CD4-positive, alpha-beta T cell (primary cell): Measurements from ENCODE around the gene DUSP2. TPM values are rescaled to one million over a fixed set of nuclear protein-coding genes. Genes with fewer than 3 reads are reported as not detected.

ENCODE experiments used
- ATAC-seq: fragments of 200-7000 bp; cut with Tn5 transposase; one replicate; pipeline ENCODE4 v1.10.0; 2022; ENCODE audit warnings: mild to moderate bottlenecking; ENCODE audit not compliant: poor library complexity
- CTCF ChIA-PET: fragments of 350-600 bp; sonication (Branson Sonifier 250); formaldehyde crosslinking; loops from one replicate; lab custom pipeline; 2021; ENCODE audit warnings: antibody characterized with exemption, inconsistent platforms; lab: Charles Lee
- POLR2A ChIA-PET: fragments of 350-600 bp; sonication (Branson Sonifier 250); formaldehyde crosslinking; loops from one replicate; lab custom pipeline; 2021; ENCODE audit warnings: antibody characterized with exemption, inconsistent platforms; lab: Charles Lee
- DNase-seq, 14 experiments: peaks; one replicate each; pipeline ENCODE4 v3.0.0-alpha.2; 2013 to 2020; ENCODE audit warnings: mixed read lengths in 2 of 14
- H3K27ac ChIP-seq, 2 donors: one replicate each; pipeline versions ENCODE4 v1.5.1 to v1.7.0; 2013; ENCODE audit warnings: low read length in 2 of 2, low read depth in 1 of 2, mild to moderate bottlenecking in 1 of 2
- H3K27me3 ChIP-seq, 2 experiments: 1 replicate in 1 of 2; 2 replicates in 1 of 2; pipeline versions ENCODE4 v1.6.1 to v1.7.0; 2013; ENCODE audit warnings: low read length in 2 of 2, control low read depth in 1 of 2, mild to moderate bottlenecking in 1 of 2, moderate library complexity in 1 of 2; ENCODE audit not compliant: insufficient read depth in 2 of 2, control insufficient read depth in 1 of 2
- H3K36me3 ChIP-seq: one replicate; pipeline ENCODE4 v1.6.1; 2013; ENCODE audit warnings: low read length, control low read depth; ENCODE audit not compliant: insufficient read depth
- H3K4me1 ChIP-seq: one replicate; pipeline ENCODE4 v1.6.1; 2013; ENCODE audit warnings: low read length, control low read depth; ENCODE audit not compliant: insufficient read depth
- H3K4me3 ChIP-seq: one replicate; pipeline ENCODE4 v1.5.1; 2013; ENCODE audit warnings: mild to moderate bottlenecking, low read length, moderate library complexity
- H3K9me3 ChIP-seq, 2 experiments: 1 replicate in 1 of 2; 2 replicates in 1 of 2; pipeline versions ENCODE4 v1.6.1 to v1.7.0; 2013; ENCODE audit warnings: low read length in 2 of 2, mild to moderate bottlenecking in 2 of 2, control low read depth in 1 of 2, moderate library complexity in 1 of 2; ENCODE audit not compliant: control insufficient read depth in 1 of 2, insufficient read depth in 1 of 2
- H3K27ac Mint-ChIP-seq: one replicate; pipeline ENCODE4 v1.8.0; 2020; ENCODE audit warnings: mixed read lengths
- H3K27me3 Mint-ChIP-seq: one replicate; pipeline ENCODE4 v1.8.0; 2021; ENCODE audit warnings: mixed read lengths
- H3K36me3 Mint-ChIP-seq: one replicate; pipeline ENCODE4 v1.8.0; 2021; ENCODE audit warnings: low read depth, mixed read lengths
- H3K4me1 Mint-ChIP-seq: one replicate; pipeline ENCODE4 v1.8.0; 2021; ENCODE audit warnings: low read depth, mixed read lengths
- H3K4me3 Mint-ChIP-seq: one replicate; pipeline ENCODE4 v1.8.0; 2020; ENCODE audit warnings: mild to moderate bottlenecking, mixed read lengths
- H3K9me3 Mint-ChIP-seq: one replicate; pipeline ENCODE4 v1.8.0; 2020; ENCODE audit warnings: mixed read lengths
- CTCF ChIP-seq: fragments of 200-600 bp; IDR thresholded peaks from one replicate; pipeline ENCODE4 v1.8.0; 2022; ENCODE audit warnings: antibody characterized with exemption, mild to moderate bottlenecking
- intact Hi-C, 2 experiments: fragments of 100-400 bp; cut with DNase I in 1 of 2; cut with micrococcal nuclease in 1 of 2; formaldehyde crosslinking; loops; one replicate each; pipeline versions ENCODE4 v1.15.1 to v1.9.0; 2023 to 2025; cut with DNase I, micrococcal nuclease
- total RNA-seq, 174 experiments: library from RNA in 2 of 174; stranded (reverse) in 2 of 174; gene quantifications; one replicate each; pipeline ENCODE4 v1.2.3 and lab custom pipeline; 2021 to 2026

Gene DUSP2
- total RNA-seq, 2 experiments from 2014 or later = 728 to 730 TPM

- ATAC-seq (no peak), DNase-seq (no peak)
- Mint-ChIP-seq H3K4me1 (peaks cover 7% of the 10 kb centered on the region), H3K27ac (no peak overlapping the region), H3K4me3 (no peak overlapping the region), H3K36me3 (peaks cover 11% of the 10 kb centered on the region), H3K9me3 (no peaks in the 10 kb centered on the region), H3K27me3 (peaks cover 31% of the 10 kb centered on the region)
- Histone ChIP-seq H3K27ac (no peak overlapping the region), H3K4me3 (no peak overlapping the region), H3K9me3 (no peaks in the 10 kb centered on the region), H3K36me3 (no peaks in the 10 kb centered on the region), H3K4me1 (peaks cover 15% of the 10 kb centered on the region), H3K27me3 (peaks cover 13 to 23% of the 10 kb centered on the region in 2 experiments)
- POLR2A ChIA-PET = no interaction called here
- no peak for TF ChIP-seq CTCF
- CTCF ChIA-PET = no interaction called here
- intact Hi-C loops = no loop called here
Observed at GRCh38 chr2:96120991-96121390, 24.2 kb downstream of the DUSP2 start.

- Histone ChIP-seq H3K4me1 (peaks cover 18% of the 10 kb centered on the region), H3K4me3 (no peak overlapping the region), H3K27ac (no peak overlapping the region), H3K9me3 (no peaks in the 10 kb centered on the region), H3K36me3 (no peaks in the 10 kb centered on the region), H3K27me3 (peaks cover 15 to 23% of the 10 kb centered on the region in 2 experiments)
- intact Hi-C loops = no loop called here
- Mint-ChIP-seq H3K4me3 (peak overlapping the region; percentile 26), H3K36me3 (peaks cover 12% of the 10 kb centered on the region), H3K9me3 (no peaks in the 10 kb centered on the region), H3K27me3 (peaks cover 31% of the 10 kb centered on the region), H3K4me1 (peaks cover 10% of the 10 kb centered on the region), H3K27ac (no peak overlapping the region)
- ChIA-PET POLR2A (no interaction called here), CTCF (no interaction called here)
- DNase-seq (no peak), ATAC-seq (no peak)
- no peak for TF ChIP-seq CTCF
Observed at GRCh38 chr2:96120091-96120720, 25.0 kb downstream of the DUSP2 start.

- no peak for TF ChIP-seq CTCF
- peaks cover 10% of the 10 kb centered on the region for H3K4me1 Mint-ChIP-seq
- H3K36me3 Mint-ChIP-seq = peaks cover 4% of the 10 kb centered on the region
- Histone ChIP-seq H3K36me3 (no peaks in the 10 kb centered on the region), H3K9me3 (no peaks in the 10 kb centered on the region), H3K27me3 (peaks cover 15 to 23% of the 10 kb centered on the region in 2 experiments), H3K27ac (no peak overlapping the region), H3K4me3 (no peak overlapping the region), H3K4me1 (peaks cover 18% of the 10 kb centered on the region)
- ChIA-PET CTCF (interaction anchor here (3.5 kb wide), 1 partner anchor 55 kb away, joined by 35 read pairs; no protein-coding TSS in a partner anchor), POLR2A (no interaction called here)
- no peak for DNase-seq
- intact Hi-C loops = loop anchor here (10.0 kb wide), 1 partner anchor 95 kb away; no protein-coding TSS in a partner anchor
- no peaks in the 10 kb centered on the region for H3K9me3 Mint-ChIP-seq
- no peak overlapping the region for H3K27ac Mint-ChIP-seq
- H3K4me3 Mint-ChIP-seq = peak overlapping the region; percentile 70
- H3K27me3 Mint-ChIP-seq = peaks cover 31% of the 10 kb centered on the region
- ATAC-seq = no peak
Observed at GRCh38 chr2:96119389-96119751, 25.9 kb downstream of the DUSP2 start.
